ENCODE measurements around the gene VAMP2. TPM values are rescaled to one million over a fixed set of nuclear protein-coding genes. Genes with fewer than 3 reads are reported as not detected.

Gene VAMP2
- total and polyA plus RNA-seq, 9 of the 15 experiments (the other 6 are each of a cell fraction or from before 2014, with no cell fraction given): 2.3 to 31.8 (median 6.0) TPM

- TF ChIP-seq CHD7 (IDR thresholded peaks at IDR 0.05; ENCODE audit: low read depth, low read length) (no peak), ZSCAN29 (IDR thresholded peaks at IDR 0.05) (peak; percentile 34), DLX4 (CRISPR knock-in tag; IDR thresholded peaks at IDR 0.05) (no peak), THRB (CRISPR knock-in tag; conservative IDR thresholded peaks at IDR 0.05) (0 out of 2 replicates have a peak, but pooled peaks have one; percentile 5), ZNF311 (CRISPR knock-in tag; IDR thresholded peaks at IDR 0.05) (no peak), RNF219 (CRISPR knock-in tag; IDR thresholded peaks at IDR 0.05) (no peak)
Measured at GRCh38 chr17:8186787-8187516, 24.2 kb upstream of the VAMP2 start (continued).
